ENCODE results near the gene PPIE. TPM values are rescaled to one million over a fixed set of nuclear protein-coding genes. Genes with fewer than 3 reads are reported as not detected.
"Not testable (repeated sequence)": the region's sequence is repeated elsewhere in the genome, so short reads cannot be mapped to it uniquely, and the experiment has no call there.

PPIE gene
- total RNA-seq, 1 experiment from 2014 or later: 36.3 TPM

- H3K4me1 Mint-ChIP-seq; H3K23me2 ChIP-seq (ENCODE audit: insufficient read length, low read depth, low read length, poor library complexity, severe bottlenecking); H3K36me3 Mint-ChIP-seq (ENCODE audit: insufficient read depth in 1 of 3, low read depth in 3 of 3); H4K91ac ChIP-seq (ENCODE audit: insufficient read length, low read depth, low read length); H3K27ac ChIP-seq (ENCODE audit: insufficient read length, low read depth, low read length); H2BK12ac ChIP-seq (ENCODE audit: insufficient read length, low read depth, low read length); H3K9me3 ChIP-seq (ENCODE audit: control insufficient read depth, low read depth, low read length); H3T11ph ChIP-seq (ENCODE audit: low read length); H2AK5ac ChIP-seq (ENCODE audit: insufficient read length, low read length); H3K9ac ChIP-seq (ENCODE audit: extremely low read depth, insufficient read length, low read length); H2BK15ac ChIP-seq (ENCODE audit: low read depth, low read length); H3K4me2 ChIP-seq (ENCODE audit: insufficient read depth, insufficient read length, low read length); H4K20me1 ChIP-seq (ENCODE audit: control insufficient read depth, insufficient read depth, insufficient read length); H4K5ac ChIP-seq (ENCODE audit: insufficient read length, low read depth, low read length); H3K56ac ChIP-seq (ENCODE audit: insufficient read length, low read depth, low read length); H3K9me3 Mint-ChIP-seq; H3K14ac ChIP-seq (ENCODE audit: insufficient read depth, low read length); H3K23ac ChIP-seq (ENCODE audit: insufficient read length, low read depth, low read length); DNase-seq; H3K4me3 Mint-ChIP-seq; H2BK120ac ChIP-seq (ENCODE audit: low read depth, low read length, poor library complexity, severe bottlenecking); H3K18ac ChIP-seq (ENCODE audit: insufficient read length, low read depth, low read length); H2BK20ac ChIP-seq (ENCODE audit: low read depth, low read length, poor library complexity, severe bottlenecking); H3K4ac ChIP-seq (ENCODE audit: low read depth, low read length); H2BK5ac ChIP-seq (ENCODE audit: insufficient read length, low read length); H3K79me1 ChIP-seq (ENCODE audit: insufficient read depth, low read depth, low read length, poor library complexity, severe bottlenecking); H3K27me3 ChIP-seq (ENCODE audit: insufficient read depth, low read length); H3K4me1 ChIP-seq (ENCODE audit: insufficient read depth, low read length); H3K79me2 ChIP-seq (ENCODE audit: insufficient read depth, low read length); H4K8ac ChIP-seq (replicated peaks; ENCODE audit: insufficient read length, low read depth, low read length); H2AFZ ChIP-seq (ENCODE audit: low read length); H3K27ac Mint-ChIP-seq: not testable (repeated sequence)
- no CpG with 5 or more reads among the region's 19 CpGs for WGBS (ENCODE audit: extremely low coverage, insufficient read length, low lambda C conversion rate)
- H3K27me3 Mint-ChIP-seq (ENCODE audit: low read depth): peaks cover 18% of the 10 kb centered on the region
These were observed 30.8 kb downstream of the PPIE start for GRCh38 chr1:39769502-39769901.

GRCh38 chr1:39770100-39771021 lies 31.7 kb downstream of the PPIE start:
- not testable (repeated sequence) for H3K79me2 ChIP-seq (ENCODE audit: insufficient read depth, low read length); H2BK5ac ChIP-seq (ENCODE audit: insufficient read length, low read length); H2BK20ac ChIP-seq (ENCODE audit: low read depth, low read length, poor library complexity, severe bottlenecking); H3K36me3 Mint-ChIP-seq (ENCODE audit: insufficient read depth in 1 of 3, low read depth in 3 of 3); H3K27ac Mint-ChIP-seq; H3K56ac ChIP-seq (ENCODE audit: insufficient read length, low read depth, low read length); H3K79me1 ChIP-seq (ENCODE audit: insufficient read depth, low read depth, low read length, poor library complexity, severe bottlenecking); H2AK5ac ChIP-seq (ENCODE audit: insufficient read length, low read length); H3K4me1 ChIP-seq (ENCODE audit: insufficient read depth, low read length); H3K4ac ChIP-seq (ENCODE audit: low read depth, low read length); H3K14ac ChIP-seq (ENCODE audit: insufficient read depth, low read length); H3K27ac ChIP-seq (ENCODE audit: insufficient read length, low read depth, low read length); H2BK12ac ChIP-seq (ENCODE audit: insufficient read length, low read depth, low read length); H2AFZ ChIP-seq (ENCODE audit: low read length); H3K9me3 Mint-ChIP-seq; H2BK15ac ChIP-seq (ENCODE audit: low read depth, low read length); H4K20me1 ChIP-seq (ENCODE audit: control insufficient read depth, insufficient read depth, insufficient read length); H2BK120ac ChIP-seq (ENCODE audit: low read depth, low read length, poor library complexity, severe bottlenecking); H3K27me3 ChIP-seq (ENCODE audit: insufficient read depth, low read length); H3K23me2 ChIP-seq (ENCODE audit: insufficient read length, low read depth, low read length, poor library complexity, severe bottlenecking); H4K5ac ChIP-seq (ENCODE audit: insufficient read length, low read depth, low read length); H4K8ac ChIP-seq (replicated peaks; ENCODE audit: insufficient read length, low read depth, low read length); H3K18ac ChIP-seq (ENCODE audit: insufficient read length, low read depth, low read length); H3K9ac ChIP-seq (ENCODE audit: extremely low read depth, insufficient read length, low read length); H3K9me3 ChIP-seq (ENCODE audit: control insufficient read depth, low read depth, low read length); DNase-seq; H3T11ph ChIP-seq (ENCODE audit: low read length); H3K4me1 Mint-ChIP-seq; H3K23ac ChIP-seq (ENCODE audit: insufficient read length, low read depth, low read length); H4K91ac ChIP-seq (ENCODE audit: insufficient read length, low read depth, low read length)
- Mint-ChIP-seq H3K27me3 (ENCODE audit: low read depth) (peaks cover 18% of the 10 kb centered on the region), H3K4me3 (peak overlapping the region; percentile 69 to 79)
- WGBS (ENCODE audit: extremely low coverage, insufficient read length, low lambda C conversion rate): no CpG with 5 or more reads among the region's 71 CpGs
- peak overlapping the region; percentile 74 for H3K4me2 ChIP-seq (ENCODE audit: insufficient read depth, insufficient read length, low read length)
